Measurements from ENCODE around the gene RAD51B. TPM values are rescaled to one million over a fixed set of nuclear protein-coding genes. Genes with fewer than 3 reads are reported as not detected.
"Not testable (repeated sequence)": the region's sequence is repeated elsewhere in the genome, so short reads cannot be mapped to it uniquely, and the experiment has no call there.

The RAD51B gene
- total RNA-seq, 1 donor from 2014 or later, result 3.8 TPM

GRCh38 chr14:68042586-68043210, 223.1 kb downstream of the RAD51B start:
- DNase-seq (ENCODE audit: low spot score), result no peak
- intact Hi-C loops (cut with DNase I), result no loop called here

- intact Hi-C loops (cut with DNase I), result no loop called here
- DNase-seq (ENCODE audit: low spot score), result no peak
These were observed 224.2 kb downstream of the RAD51B start for GRCh38 chr14:68043752-68044151.

GRCh38 chr14:68047906-68048305, 228.3 kb downstream of the RAD51B start:
- no peak for DNase-seq (ENCODE audit: low spot score)
- intact Hi-C loops (cut with DNase I), result no loop called here

- intact Hi-C loops (cut with DNase I); DNase-seq (ENCODE audit: low spot score): not testable (repeated sequence)
These were observed 229.2 kb downstream of the RAD51B start for GRCh38 chr14:68048815-68049214.

GRCh38 chr14:68050177-68050576, 230.6 kb downstream of the RAD51B start:
- DNase-seq (ENCODE audit: low spot score), result no peak
- intact Hi-C loops (cut with DNase I), result no loop called here

- no peak for DNase-seq (ENCODE audit: low spot score)
- intact Hi-C loops (cut with DNase I), result no loop called here
These were observed 231.6 kb downstream of the RAD51B start for GRCh38 chr14:68051146-68051545.

- DNase-seq (ENCODE audit: low spot score), result no peak
- intact Hi-C loops (cut with DNase I), result no loop called here
These were observed 240.6 kb downstream of the RAD51B start for GRCh38 chr14:68060198-68060597.

- intact Hi-C loops (cut with DNase I), result no loop called here
- no peak for DNase-seq (ENCODE audit: low spot score)
These were observed 243.1 kb downstream of the RAD51B start for GRCh38 chr14:68062651-68063050.

- no peak for DNase-seq (ENCODE audit: low spot score)
- intact Hi-C loops (cut with DNase I), result no loop called here
These were observed 245.7 kb downstream of the RAD51B start for GRCh38 chr14:68065322-68065721.

- intact Hi-C loops (cut with DNase I), result no loop called here
- DNase-seq (ENCODE audit: low spot score), result no peak
These were observed 255.3 kb downstream of the RAD51B start for GRCh38 chr14:68074765-68075381.

GRCh38 chr14:68075382-68076029, 255.9 kb downstream of the RAD51B start:
- no peak for DNase-seq (ENCODE audit: low spot score)

GRCh38 chr14:68076451-68076850, 256.9 kb downstream of the RAD51B start:
- intact Hi-C loops (cut with DNase I), result no loop called here
- DNase-seq (ENCODE audit: low spot score), result no peak

More at GRCh38 chr14:68075382-68076029, 255.9 kb downstream of the RAD51B start:
- intact Hi-C loops (cut with DNase I), result no loop called here

- intact Hi-C loops (cut with DNase I), result no loop called here
- DNase-seq (ENCODE audit: low spot score), result no peak
These were observed 260.5 kb downstream of the RAD51B start for GRCh38 chr14:68079941-68080697.

- no peak for DNase-seq (ENCODE audit: low spot score)
- intact Hi-C loops (cut with DNase I), result no loop called here
These were observed 261.9 kb downstream of the RAD51B start for GRCh38 chr14:68081489-68081888.

GRCh38 chr14:68082698-68083291, 263.2 kb downstream of the RAD51B start:
- no peak for DNase-seq (ENCODE audit: low spot score)
- intact Hi-C loops (cut with DNase I), result no loop called here

- no peak for DNase-seq (ENCODE audit: low spot score)
- intact Hi-C loops (cut with DNase I), result no loop called here
These were observed 264.7 kb downstream of the RAD51B start for GRCh38 chr14:68084256-68084655.

- intact Hi-C loops (cut with DNase I), result no loop called here
- DNase-seq (ENCODE audit: low spot score), result no peak
These were observed 266.2 kb downstream of the RAD51B start for GRCh38 chr14:68085742-68086141.

GRCh38 chr14:68088451-68088854, 268.9 kb downstream of the RAD51B start:
- intact Hi-C loops (cut with DNase I), result no loop called here
- no peak for DNase-seq (ENCODE audit: low spot score)

- intact Hi-C loops (cut with DNase I), result no loop called here
- no peak for DNase-seq (ENCODE audit: low spot score)
These were observed 269.7 kb downstream of the RAD51B start for GRCh38 chr14:68089146-68089731.

GRCh38 chr14:68094158-68094557, 274.6 kb downstream of the RAD51B start:
- intact Hi-C loops (cut with DNase I), result no loop called here
- no peak for DNase-seq (ENCODE audit: low spot score)
